GM19238 (cell line): ENCODE measurements around the gene ZNF467.

ENCODE experiments used
- DNase-seq: peaks from one replicate; pipeline ENCODE4 v3.0.0; 2011; ENCODE audit warnings: low spot score; ENCODE audit not compliant: insufficient read length

Gene ZNF467

GRCh38 chr7:149787428-149788299, 14.3 kb upstream of the ZNF467 start:
- DNase-seq: no peak

DNA sequence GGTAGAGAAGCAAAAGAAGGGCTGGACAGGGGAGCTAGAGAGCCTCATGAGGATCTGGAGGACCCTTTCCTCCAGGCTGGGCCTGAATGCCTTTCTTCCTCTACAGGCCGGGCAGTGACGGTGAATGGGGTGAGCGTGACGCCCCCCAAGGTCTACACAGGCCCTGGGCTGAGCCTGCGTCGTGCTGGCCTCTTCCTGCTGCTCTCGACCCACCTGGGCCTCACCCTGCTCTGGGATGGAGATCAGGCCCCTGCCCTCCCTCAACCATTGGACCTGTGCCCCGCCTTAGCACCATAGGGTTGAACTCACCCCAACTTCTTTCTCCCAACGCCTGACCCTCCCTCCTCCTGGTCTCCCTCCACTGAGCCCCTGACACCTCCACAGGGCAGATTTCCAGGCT, 12.6 kb upstream of the ZNF467 start:
- no peak for DNase-seq

- DNase-seq: no peak
Observed at GRCh38 chr7:149785402-149785801, 12.0 kb upstream of the ZNF467 start.

DNA sequence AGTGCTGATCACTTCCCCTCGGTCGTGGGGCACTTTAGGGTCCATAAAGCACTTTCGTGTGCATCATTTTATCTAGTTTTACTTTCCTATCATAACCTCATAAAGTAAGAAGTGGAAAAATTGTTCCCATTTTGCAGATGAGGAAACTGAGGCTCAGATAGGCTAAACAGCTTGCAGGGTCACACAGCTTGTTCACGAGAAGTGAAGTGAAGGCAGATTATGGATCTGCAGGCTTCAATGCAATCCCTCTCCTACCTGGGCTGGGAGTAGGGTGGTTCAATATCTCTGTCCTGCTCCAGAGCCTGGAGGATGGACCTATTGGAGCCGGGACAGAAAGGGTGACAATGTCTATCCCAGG, 10.8 kb upstream of the ZNF467 start:
- no peak for DNase-seq

GRCh38 chr7:149783386-149784250, 10.2 kb upstream of the ZNF467 start:
- DNase-seq: no peak

DNA sequence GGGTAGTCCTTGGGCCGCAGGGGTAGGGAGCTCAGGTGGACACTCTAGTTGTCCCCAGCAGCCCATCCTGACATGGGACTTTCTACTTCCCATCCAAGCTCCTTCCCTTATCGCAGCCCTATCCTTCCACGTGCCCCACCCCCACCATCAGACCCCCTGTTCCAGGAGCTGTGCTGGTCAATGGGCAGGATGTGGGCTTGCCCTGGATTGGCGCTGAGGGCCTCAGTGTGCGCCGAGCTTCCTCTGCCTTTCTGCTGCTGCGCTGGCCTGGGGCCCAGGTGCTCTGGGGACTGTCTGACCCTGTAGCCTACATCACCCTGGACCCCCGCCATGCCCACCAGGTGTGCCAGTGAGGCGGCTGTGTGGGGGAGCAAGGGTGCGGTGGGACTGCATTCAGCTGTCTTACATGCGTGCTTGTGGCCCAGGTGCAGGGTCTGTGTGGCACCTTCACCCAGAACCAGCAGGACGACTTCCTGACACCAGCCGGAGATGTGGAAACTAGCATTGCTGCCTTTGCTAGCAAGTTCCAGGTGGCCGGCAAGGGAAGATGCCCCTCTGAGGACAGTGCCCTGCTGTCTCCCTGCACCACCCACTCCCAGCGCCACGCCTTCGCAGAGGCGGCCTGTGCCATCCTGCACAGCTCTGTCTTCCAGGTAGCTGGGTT, 9.4 kb upstream of the ZNF467 start:
- no peak for DNase-seq

DNA sequence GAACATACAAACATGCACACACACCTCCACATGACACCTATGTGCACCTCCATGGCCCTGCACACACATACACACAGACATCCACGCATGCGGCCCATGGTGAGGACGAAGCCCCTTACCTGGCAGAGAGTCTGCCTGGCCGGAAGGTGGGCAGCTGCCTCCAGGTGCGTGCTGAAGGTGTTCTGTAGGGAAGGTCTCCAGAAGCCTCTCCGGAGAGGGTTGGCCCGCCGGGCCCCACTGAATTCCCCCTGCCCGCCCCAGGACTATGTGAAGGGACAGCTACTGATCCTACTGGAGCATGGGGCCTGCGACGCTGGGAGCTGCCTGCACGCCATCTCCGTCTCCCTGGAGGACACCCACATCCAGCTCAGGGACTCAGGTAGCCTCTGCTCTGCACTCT, 8.5 kb upstream of the ZNF467 start:
- DNase-seq: no peak

GRCh38 chr7:149780636-149781419, 7.4 kb upstream of the ZNF467 start:
- no peak for DNase-seq

GRCh38 chr7:149780056-149780455, 6.7 kb upstream of the ZNF467 start:
- no peak for DNase-seq

DNA sequence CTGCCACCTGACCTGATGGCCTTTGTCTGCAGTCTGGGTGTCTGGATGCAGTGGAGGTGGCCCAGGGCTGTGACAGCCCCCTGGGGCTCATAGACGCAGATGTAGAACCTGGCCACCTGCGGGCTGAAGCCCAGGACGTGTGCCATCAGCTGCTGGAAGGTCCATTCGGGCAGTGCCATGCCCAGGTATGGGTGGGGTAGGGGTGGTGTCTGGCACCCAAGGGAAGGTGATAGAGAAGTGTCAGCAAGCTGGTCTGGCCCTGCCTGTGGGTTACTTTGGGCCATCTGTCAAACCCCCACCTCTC, 6.1 kb upstream of the ZNF467 start:
- DNase-seq: no peak

- DNase-seq: no peak
Observed at GRCh38 chr7:149778696-149779501, 5.5 kb upstream of the ZNF467 start.

DNA sequence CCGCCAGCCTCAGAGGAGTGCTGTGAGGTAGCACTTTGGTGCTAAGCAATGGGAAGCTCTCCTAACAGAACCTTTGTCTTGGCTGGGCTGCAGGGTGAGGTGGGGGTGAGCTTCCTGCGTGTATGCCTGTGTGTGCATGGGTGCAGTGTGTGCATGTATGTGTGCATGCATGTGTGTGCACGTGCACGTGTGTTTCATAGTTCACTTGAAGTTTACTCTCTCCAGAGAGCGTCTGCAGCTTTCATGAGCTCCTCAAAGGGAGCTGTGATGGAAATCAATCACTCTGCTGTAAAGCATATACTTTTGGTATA, 4.9 kb upstream of the ZNF467 start:
- DNase-seq: no peak

DNA sequence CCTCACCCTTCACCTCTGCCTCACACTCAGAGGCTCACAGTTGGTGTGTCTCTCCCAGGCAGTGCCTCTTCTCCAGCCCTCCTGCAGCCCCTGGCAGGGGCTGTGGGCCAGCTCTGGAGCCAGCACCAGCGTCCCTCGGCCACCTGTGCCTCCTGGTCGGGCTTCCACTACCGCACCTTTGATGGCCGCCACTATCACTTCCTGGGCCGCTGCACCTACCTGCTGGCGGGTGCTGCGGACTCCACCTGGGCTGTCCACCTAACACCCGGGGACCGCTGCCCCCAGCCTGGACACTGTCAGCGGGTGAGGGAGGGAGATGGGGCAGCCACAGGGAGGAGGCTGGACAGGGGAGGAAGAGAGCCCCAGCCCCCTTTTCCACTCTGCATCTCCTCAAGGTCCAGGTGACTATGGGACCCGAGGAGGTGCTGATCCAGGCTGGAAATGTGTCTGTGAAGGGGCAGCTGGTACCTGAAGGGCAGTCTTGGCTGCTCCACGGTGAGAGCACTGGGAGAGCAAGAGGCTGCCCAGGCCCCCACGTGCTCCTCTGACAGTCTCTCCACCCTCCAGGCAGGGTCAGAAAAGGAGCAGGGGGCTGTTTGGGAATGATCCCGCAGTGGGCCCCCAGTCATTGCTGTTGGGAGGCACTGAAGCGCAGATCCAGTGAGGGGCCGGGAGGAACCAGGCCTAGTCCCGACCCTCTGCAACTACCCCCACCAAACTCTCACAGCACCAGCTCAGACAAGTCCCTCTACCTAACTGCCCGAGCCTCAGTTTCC, 4.4 kb upstream of the ZNF467 start:
- DNase-seq: no peak

GRCh38 chr7:149776848-149777407, 3.5 kb upstream of the ZNF467 start:
- DNase-seq: no peak

DNA sequence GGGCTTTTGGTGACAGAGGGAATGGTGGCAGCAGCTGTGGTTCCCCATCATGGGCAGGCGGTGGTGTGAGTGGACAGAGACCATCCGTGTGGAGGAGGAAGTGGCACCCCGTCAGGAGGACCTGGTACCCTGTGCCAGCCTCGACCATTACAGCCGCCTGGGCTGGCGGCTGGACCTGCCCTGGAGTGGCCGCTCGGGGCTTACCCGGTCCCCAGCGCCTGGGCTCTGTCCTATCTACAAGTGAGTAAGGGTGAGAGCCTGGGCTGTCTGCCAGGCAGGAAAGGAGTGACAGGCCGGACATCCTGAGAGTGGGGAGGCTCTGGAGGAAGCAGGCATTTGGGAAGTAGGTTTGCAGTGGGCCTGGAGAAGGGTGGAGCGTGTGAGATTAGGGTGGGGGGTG, 2.9 kb upstream of the ZNF467 start:
- DNase-seq: no peak

- no peak for DNase-seq
Observed at GRCh38 chr7:149775176-149775556, 1.8 kb upstream of the ZNF467 start.

DNA sequence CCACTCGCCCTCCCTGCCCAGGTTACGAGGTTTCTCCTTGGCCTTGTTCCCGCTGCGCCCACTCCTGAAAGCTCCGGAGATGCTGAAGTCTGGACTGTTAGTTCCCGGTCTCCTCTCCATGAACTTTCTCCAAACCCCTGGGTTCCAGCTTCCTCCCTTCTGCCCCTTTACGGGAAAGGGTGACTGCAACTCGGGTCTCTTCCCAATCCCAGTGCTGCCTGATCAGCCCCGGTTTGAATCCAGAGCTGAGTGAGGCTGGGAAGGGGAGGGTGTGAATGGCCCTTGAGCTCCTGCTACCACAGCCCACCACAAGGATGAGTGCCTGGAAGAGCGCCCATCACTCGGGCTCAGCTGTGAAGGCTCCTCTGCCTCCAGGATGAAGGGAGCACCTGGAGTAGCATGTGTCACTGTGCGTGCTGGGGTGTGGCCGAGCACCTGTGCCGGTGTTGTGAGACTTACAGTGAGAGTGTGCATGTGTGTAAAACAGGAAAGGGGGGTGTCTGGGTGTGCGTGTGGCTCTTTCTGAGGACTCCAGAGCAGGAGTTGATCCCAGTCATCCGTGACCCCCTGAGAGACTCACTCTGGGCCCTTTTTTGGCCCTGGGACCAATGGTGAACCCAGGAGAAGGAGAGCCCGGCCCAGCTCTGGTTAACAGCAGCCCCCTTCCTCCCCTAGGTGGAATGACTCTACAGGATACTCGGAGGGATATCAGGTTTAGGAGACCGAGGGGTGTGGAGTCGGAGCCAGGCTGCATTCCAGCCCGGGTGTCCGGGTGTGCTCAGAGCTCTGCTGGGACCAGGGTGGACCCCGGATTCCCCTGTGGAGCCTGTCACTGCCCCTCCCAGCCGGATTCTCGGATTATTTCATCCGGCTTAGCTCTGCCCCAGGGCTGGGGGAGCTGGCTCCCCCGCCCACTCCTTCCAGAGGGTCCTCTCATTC, 1.1 kb upstream of the ZNF467 start:
- no peak for DNase-seq

- DNase-seq: no peak
Observed at GRCh38 chr7:149772956-149773434, 393 bp downstream of the ZNF467 start.
